ENCODE data around the gene PRKCG.
"Not testable (repeated sequence)": the region's sequence is repeated elsewhere in the genome, so short reads cannot be mapped to it uniquely, and the experiment has no call there.

PRKCG gene

DNA sequence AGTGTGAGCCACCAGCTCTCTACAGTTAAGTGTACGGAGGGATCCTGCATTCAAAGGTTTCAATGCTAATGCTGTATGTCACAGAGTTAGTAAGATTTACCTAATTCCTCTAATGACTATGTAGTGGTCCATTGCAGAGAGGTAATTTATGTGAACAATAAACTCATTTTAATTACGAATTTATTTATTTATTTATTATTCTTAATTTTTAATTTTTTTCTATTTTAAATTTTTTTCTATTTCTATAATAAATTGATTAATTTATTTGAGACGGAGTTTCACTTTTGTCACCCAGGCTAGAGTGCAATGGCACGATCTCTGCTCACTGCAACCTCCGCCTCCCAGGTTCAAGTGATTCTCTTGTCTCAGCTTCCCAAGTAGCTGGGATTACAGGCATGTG, 66.6 kb downstream of the PRKCG start:
- H3K4me1 Mint-ChIP-seq (ENCODE audit: low read depth); H3K36me3 Mint-ChIP-seq (ENCODE audit: low read depth); H3K27ac Mint-ChIP-seq; H3K4me3 Mint-ChIP-seq; H3K9me3 Mint-ChIP-seq; intact Hi-C loops (cut with micrococcal nuclease): not testable (repeated sequence)
- H3K27me3 Mint-ChIP-seq, result peaks cover 51% of the 10 kb centered on the region

DNA sequence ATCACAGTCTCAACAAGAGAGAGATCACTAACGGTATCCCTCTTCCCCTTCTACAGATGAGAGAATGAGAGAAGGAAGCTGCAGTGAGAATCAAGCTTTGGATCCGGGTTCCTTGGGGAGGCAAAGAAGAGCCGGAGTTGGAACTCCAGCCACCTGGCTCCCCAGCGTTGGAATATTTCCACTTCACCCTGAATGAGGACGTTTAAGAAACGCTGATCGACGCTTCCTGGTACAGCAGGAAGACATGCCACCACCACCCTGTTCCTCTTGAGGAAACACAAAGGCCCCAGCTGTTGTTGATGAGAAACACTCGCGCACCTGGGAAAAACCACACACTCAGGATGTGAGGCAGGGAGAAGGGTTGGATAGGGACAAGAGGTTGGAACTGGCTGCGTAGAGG, 69.4 kb downstream of the PRKCG start:
- no peak overlapping the region for H3K27ac Mint-ChIP-seq
- no peaks in the 10 kb centered on the region for H3K4me1 Mint-ChIP-seq (ENCODE audit: low read depth)
- H3K4me3 Mint-ChIP-seq, result no peak overlapping the region
- intact Hi-C loops (cut with micrococcal nuclease), result no loop called here
- H3K36me3 Mint-ChIP-seq (ENCODE audit: low read depth), result no peaks in the 10 kb centered on the region
- no peaks in the 10 kb centered on the region for H3K9me3 Mint-ChIP-seq
- peaks cover 50% of the 10 kb centered on the region for H3K27me3 Mint-ChIP-seq

DNA sequence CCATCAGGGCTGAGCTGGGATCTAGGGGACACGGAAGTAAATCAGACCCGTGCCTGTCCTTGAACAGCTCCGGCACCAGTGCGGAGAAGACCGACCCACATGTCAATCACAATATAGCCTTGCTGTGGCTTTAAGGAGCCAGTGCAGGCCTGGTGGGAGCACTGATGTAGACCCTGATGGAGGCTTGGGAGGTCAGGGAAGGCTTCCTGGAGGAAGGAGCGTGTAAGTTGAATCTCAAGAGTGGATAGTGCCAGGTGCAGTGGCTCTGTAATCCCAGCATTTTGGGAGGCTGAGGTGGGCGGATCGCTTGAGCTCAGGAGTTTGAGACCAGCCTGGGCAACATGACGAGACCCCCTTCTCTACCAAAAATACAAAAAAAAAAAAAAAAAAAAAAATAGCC, 70.0 kb downstream of the PRKCG start:
- H3K4me3 Mint-ChIP-seq, result no peak overlapping the region
- H3K27ac Mint-ChIP-seq, result no peak overlapping the region
- intact Hi-C loops (cut with micrococcal nuclease), result no loop called here
- no peaks in the 10 kb centered on the region for H3K4me1 Mint-ChIP-seq (ENCODE audit: low read depth)
- no peaks in the 10 kb centered on the region for H3K36me3 Mint-ChIP-seq (ENCODE audit: low read depth)
- no peaks in the 10 kb centered on the region for H3K9me3 Mint-ChIP-seq
- peaks cover 54% of the 10 kb centered on the region for H3K27me3 Mint-ChIP-seq

DNA sequence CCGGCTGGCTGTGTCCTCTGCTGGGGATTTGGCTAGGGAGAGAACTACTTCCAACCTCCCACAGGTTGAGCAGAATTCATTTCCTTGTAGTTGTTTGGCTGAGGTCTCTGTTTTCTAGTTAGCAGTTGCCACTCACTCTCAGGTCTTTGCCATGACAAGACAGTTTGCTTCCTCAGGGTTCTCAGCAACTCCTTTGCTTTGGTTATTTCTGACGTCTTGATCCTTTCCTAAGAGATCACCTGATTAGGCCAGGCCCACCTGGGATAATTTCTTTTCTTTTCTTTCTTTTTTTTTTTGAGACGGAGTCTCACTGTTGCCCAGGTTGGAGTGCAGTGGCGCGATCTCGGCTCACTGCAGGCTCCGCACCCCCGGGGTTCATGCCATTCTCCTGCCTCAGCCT, 71.4 kb downstream of the PRKCG start:
- Mint-ChIP-seq H3K4me3 (no peak overlapping the region), H3K9me3 (no peaks in the 10 kb centered on the region), H3K4me1 (ENCODE audit: low read depth) (peaks cover 4% of the 10 kb centered on the region), H3K36me3 (ENCODE audit: low read depth) (no peaks in the 10 kb centered on the region), H3K27ac (no peak overlapping the region), H3K27me3 (peaks cover 58% of the 10 kb centered on the region)
- intact Hi-C loops (cut with micrococcal nuclease), result no loop called here
